Caco-2 (cell line): ENCODE data around the gene RAB27B. TPM values are rescaled to one million over a fixed set of nuclear protein-coding genes. Genes with fewer than 3 reads are reported as not detected.

Experiments used
- BruUV-seq: library from RNA; stranded (reverse); fragments of 400-500 nt; replicated peaks from 2 replicates; lab custom pipeline; 2021; lab: Mats Ljungman, UMichigan
- CTCF ChIA-PET: fragments of 300-600 bp; sonication (Branson Sonifier 250); formaldehyde crosslinking; loops from one replicate; lab custom pipeline; 2022; ENCODE audit warnings: antibody characterized with exemption; lab: Charles Lee
- POLR2A ChIA-PET: fragments of 300-600 bp; sonication (Branson Sonifier 250); formaldehyde crosslinking; loops from one replicate; lab custom pipeline; 2022; ENCODE audit warnings: antibody characterized with exemption; lab: Charles Lee
- DNase-seq, 2 experiments: peaks; one replicate each; pipeline versions ENCODE4 v3.0.0 to v3.0.0-alpha.2; 2020 to 2022
- H3K27me3 ChIP-seq: replicated peaks from 2 replicates; pipeline ENCODE4 v1.6.0; 2011; ENCODE audit warnings: low read length; ENCODE audit not compliant: control insufficient read depth, insufficient read depth
- H3K36me3 ChIP-seq: 2 replicates; pipeline ENCODE4 v1.5.1; 2011; ENCODE audit warnings: low read length; ENCODE audit not compliant: control insufficient read depth, insufficient read depth
- H3K4me1 ChIP-seq: fragments of 250-450 bp; sonication (Bioruptor Pico); 2 replicates; pipeline ENCODE4 v1.5.1; 2020; ENCODE audit warnings: mild to moderate bottlenecking
- H3K4me3 ChIP-seq: 2 replicates; pipeline ENCODE4 v1.5.1; 2011; ENCODE audit warnings: low read depth, mild to moderate bottlenecking, control low read depth, low read length
- H3K9me3 ChIP-seq: fragments of 250-450 bp; sonication (Bioruptor Pico); 2 replicates; pipeline ENCODE4 v1.5.1; 2020; ENCODE audit warnings: mild to moderate bottlenecking, moderate library complexity
- H3K27ac Mint-ChIP-seq: one replicate; pipeline ENCODE4 v1.8.0; 2022; ENCODE audit warnings: mixed read lengths; ENCODE audit not compliant: unreplicated experiment
- H3K27me3 Mint-ChIP-seq: one replicate; pipeline ENCODE4 v1.8.0; 2022; ENCODE audit warnings: mixed read lengths; ENCODE audit not compliant: insufficient read depth, unreplicated experiment
- H3K36me3 Mint-ChIP-seq: one replicate; pipeline ENCODE4 v1.8.0; 2022; ENCODE audit warnings: mild to moderate bottlenecking, mixed read lengths; ENCODE audit not compliant: insufficient read depth, unreplicated experiment
- H3K4me1 Mint-ChIP-seq: one replicate; pipeline ENCODE4 v1.8.0; 2022; ENCODE audit warnings: low read depth, mixed read lengths; ENCODE audit not compliant: unreplicated experiment
- H3K4me3 Mint-ChIP-seq: one replicate; pipeline ENCODE4 v1.8.0; 2022; ENCODE audit warnings: mild to moderate bottlenecking, moderate library complexity, mixed read lengths; ENCODE audit not compliant: unreplicated experiment
- H3K9me3 Mint-ChIP-seq: one replicate; pipeline ENCODE4 v1.8.0; 2022; ENCODE audit warnings: mixed read lengths; ENCODE audit not compliant: unreplicated experiment
- intact Hi-C: fragments of 100-400 bp; cut with micrococcal nuclease; formaldehyde crosslinking; loops from one replicate; pipeline ENCODE4 v1.10.0; 2022; ENCODE audit not compliant: unreplicated experiment
- total RNA-seq: library from RNA; stranded (reverse); gene quantifications from 2 replicates; pipeline ENCODE4 v1.2.3, GENCODE V29; 2022
- TF ChIP-seq, protein P1 (sequence below), 2 experiments: fragments of 200-600 bp in 1 of 2; IDR thresholded peaks; 1 replicate in 1 of 2; 2 replicates in 1 of 2; pipeline versions ENCODE4 v1.5.1 to v1.8.0; 2011 to 2022; ENCODE audit warnings: antibody characterized with exemption in 1 of 2, control low read depth in 1 of 2, inconsistent platforms in 1 of 2, low read depth in 1 of 2, low read length in 1 of 2, mild to moderate bottlenecking in 1 of 2, moderate library complexity in 1 of 2; ENCODE audit not compliant: insufficient read depth in 1 of 2, severe bottlenecking in 1 of 2, unreplicated experiment in 1 of 2

Gene RAB27B
- total RNA-seq, 1 experiment from 2014 or later = 0.32 TPM

DNA sequence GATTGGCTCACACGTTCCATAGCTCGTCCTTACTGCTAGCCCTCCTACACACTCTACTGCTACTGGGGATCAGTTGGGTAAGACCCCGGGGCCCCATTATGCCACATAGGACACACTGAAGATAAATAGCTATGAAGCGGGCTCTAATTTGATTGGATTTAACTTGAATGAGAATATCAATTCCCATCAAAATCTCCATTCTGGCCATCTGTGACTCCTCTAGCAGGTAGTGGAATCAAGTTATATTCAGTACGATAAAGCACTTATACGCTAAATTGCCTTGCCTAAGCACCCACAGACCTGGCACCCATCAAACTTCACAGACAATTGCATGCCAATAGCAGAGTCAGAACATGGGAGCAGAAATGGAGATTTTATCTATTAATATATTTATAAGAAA lies 91.1 kb downstream of the RAB27B start:
- ChIA-PET POLR2A (no interaction called here), CTCF (no interaction called here)
- DNase-seq = no peak
- Mint-ChIP-seq H3K27ac (no peak overlapping the region), H3K4me1 (no peaks in the 10 kb centered on the region), H3K4me3 (no peak overlapping the region), H3K27me3 (no peaks in the 10 kb centered on the region), H3K36me3 (no peaks in the 10 kb centered on the region), H3K9me3 (no peaks in the 10 kb centered on the region)
- Histone ChIP-seq H3K9me3 (no peaks in the 10 kb centered on the region), H3K4me3 (no peak overlapping the region), H3K4me1 (no peaks in the 10 kb centered on the region), H3K36me3 (no peaks in the 10 kb centered on the region), H3K27me3 (no peaks in the 10 kb centered on the region)
- intact Hi-C loops = loop anchor here (5.0 kb wide), 1 partner anchor 63 kb away; no protein-coding TSS in a partner anchor
- TF ChIP-seq, protein P1, sequence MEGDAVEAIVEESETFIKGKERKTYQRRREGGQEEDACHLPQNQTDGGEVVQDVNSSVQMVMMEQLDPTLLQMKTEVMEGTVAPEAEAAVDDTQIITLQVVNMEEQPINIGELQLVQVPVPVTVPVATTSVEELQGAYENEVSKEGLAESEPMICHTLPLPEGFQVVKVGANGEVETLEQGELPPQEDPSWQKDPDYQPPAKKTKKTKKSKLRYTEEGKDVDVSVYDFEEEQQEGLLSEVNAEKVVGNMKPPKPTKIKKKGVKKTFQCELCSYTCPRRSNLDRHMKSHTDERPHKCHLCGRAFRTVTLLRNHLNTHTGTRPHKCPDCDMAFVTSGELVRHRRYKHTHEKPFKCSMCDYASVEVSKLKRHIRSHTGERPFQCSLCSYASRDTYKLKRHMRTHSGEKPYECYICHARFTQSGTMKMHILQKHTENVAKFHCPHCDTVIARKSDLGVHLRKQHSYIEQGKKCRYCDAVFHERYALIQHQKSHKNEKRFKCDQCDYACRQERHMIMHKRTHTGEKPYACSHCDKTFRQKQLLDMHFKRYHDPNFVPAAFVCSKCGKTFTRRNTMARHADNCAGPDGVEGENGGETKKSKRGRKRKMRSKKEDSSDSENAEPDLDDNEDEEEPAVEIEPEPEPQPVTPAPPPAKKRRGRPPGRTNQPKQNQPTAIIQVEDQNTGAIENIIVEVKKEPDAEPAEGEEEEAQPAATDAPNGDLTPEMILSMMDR (IDR thresholded peaks at IDR 0.05; ENCODE audit: insufficient read depth in 1 of 2, low read depth in 1 of 2, low read length in 1 of 2, severe bottlenecking in 1 of 2, unreplicated experiment in 1 of 2) = no peak
- no TSS peak for BruUV-seq

DNA sequence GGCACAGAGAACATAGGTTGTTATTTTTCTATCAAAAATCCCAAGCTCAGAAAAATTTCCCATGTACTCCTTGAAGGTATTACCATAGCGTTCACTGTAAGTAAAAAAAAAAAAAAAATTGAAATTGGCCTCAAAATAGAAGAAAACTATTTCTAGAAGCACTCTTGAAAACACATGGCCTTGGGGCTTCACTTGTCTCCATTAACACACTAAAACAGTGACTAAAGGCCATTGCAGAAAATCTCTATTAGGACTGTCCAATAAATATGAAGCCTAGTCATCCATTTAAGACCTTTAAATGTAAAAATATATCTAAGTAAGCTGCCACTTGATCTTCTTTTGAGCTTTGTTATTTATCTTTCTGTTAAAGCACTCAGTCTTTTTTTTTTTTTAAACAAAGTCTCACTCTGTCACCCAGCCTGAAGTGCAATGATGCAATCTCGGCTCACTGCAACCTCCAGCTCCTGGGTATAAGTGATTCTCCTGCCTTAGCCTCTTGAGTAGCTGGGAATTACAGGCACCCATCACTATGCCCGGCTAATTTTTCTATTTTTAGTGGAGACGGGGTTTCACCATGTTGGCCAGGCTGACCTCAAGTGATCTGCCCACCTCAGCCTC lies 95.2 kb downstream of the RAB27B start:
- TF ChIP-seq, protein P1 (IDR thresholded peaks at IDR 0.05; ENCODE audit: insufficient read depth in 1 of 2, low read depth in 1 of 2, low read length in 1 of 2, severe bottlenecking in 1 of 2, unreplicated experiment in 1 of 2) = no peak
- no TSS peak for BruUV-seq
- no peaks in the 10 kb centered on the region for H3K9me3 Mint-ChIP-seq
- Histone ChIP-seq H3K4me3 (no peak overlapping the region), H3K9me3 (no peaks in the 10 kb centered on the region), H3K4me1 (no peaks in the 10 kb centered on the region), H3K27me3 (no peaks in the 10 kb centered on the region), H3K36me3 (no peaks in the 10 kb centered on the region)
- H3K4me3 Mint-ChIP-seq = no peak overlapping the region
- POLR2A ChIA-PET = no interaction called here
- H3K4me1 Mint-ChIP-seq = no peaks in the 10 kb centered on the region
- intact Hi-C loops = no loop called here
- CTCF ChIA-PET = no interaction called here
- DNase-seq = no peak
- H3K27ac Mint-ChIP-seq = no peak overlapping the region
- H3K27me3 Mint-ChIP-seq = no peaks in the 10 kb centered on the region
- no peaks in the 10 kb centered on the region for H3K36me3 Mint-ChIP-seq

DNA sequence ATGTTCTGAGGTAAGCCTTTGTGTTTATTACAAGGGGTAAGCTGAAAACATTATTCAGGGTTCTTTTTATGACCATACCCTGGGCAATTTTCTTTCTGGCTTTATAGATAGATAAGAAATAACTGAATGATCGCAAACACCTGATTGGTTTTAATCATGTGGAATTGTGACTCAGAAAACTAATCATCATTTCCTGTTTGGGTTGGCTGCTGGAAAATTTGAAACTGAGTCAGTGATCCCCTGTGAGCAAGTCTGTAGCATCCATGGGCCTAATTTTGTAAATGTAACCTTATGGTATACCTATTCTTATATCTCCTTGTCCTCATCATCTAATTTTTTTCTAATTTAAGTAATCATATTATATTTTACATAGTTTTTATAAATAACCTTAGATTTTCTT lies 96.7 kb downstream of the RAB27B start:
- Histone ChIP-seq H3K4me3 (no peak overlapping the region), H3K27me3 (no peaks in the 10 kb centered on the region), H3K9me3 (no peaks in the 10 kb centered on the region), H3K36me3 (no peaks in the 10 kb centered on the region), H3K4me1 (no peaks in the 10 kb centered on the region)
- CTCF ChIA-PET = no interaction called here
- DNase-seq = no peak
- no peak overlapping the region for H3K27ac Mint-ChIP-seq
- POLR2A ChIA-PET = no interaction called here
- intact Hi-C loops = no loop called here
- TF ChIP-seq, protein P1 (IDR thresholded peaks at IDR 0.05; ENCODE audit: insufficient read depth in 1 of 2, low read depth in 1 of 2, low read length in 1 of 2, severe bottlenecking in 1 of 2, unreplicated experiment in 1 of 2) = no peak
- H3K4me1 Mint-ChIP-seq = no peaks in the 10 kb centered on the region
- no peak overlapping the region for H3K4me3 Mint-ChIP-seq
- no TSS peak for BruUV-seq
- no peaks in the 10 kb centered on the region for H3K36me3 Mint-ChIP-seq
- H3K27me3 Mint-ChIP-seq = no peaks in the 10 kb centered on the region
- no peaks in the 10 kb centered on the region for H3K9me3 Mint-ChIP-seq
